ENCODE measurements around the gene CCDC38.

- no peak for TF ChIP-seq CTCF (conservative IDR thresholded peaks at IDR 0.05 in 1 of 2, IDR thresholded peaks at IDR 0.05 in 1 of 2; ENCODE audit: extremely low read depth in 1 of 2, insufficient read depth in 1 of 2, low read depth in 1 of 2, low read length in 2 of 2)
- no peak for TF ChIP-seq EZH2 (IDR thresholded peaks at IDR 0.05; ENCODE audit: borderline replicate concordance, low read length)
Measured at GRCh38 chr12:95943330-95943842, 972 bp upstream of the CCDC38 start, which contains the start of gene AMDHD1.
